HEK293 (cell line): ENCODE results near the gene SLC33A1.

Experiments
- GLIS1 ChIP-seq: fragments of 450-650 bp; formaldehyde crosslinking; IDR thresholded peaks from 2 replicates; pipeline ENCODE4 v1.5.1; 2016; ENCODE audit warnings: missing biosample characterization, missing genetic modification characterization
- KLF7 ChIP-seq: fragments of 450-650 bp; formaldehyde crosslinking; IDR thresholded peaks from 2 replicates; pipeline ENCODE4 v1.5.1; 2016; ENCODE audit warnings: missing biosample characterization, missing genetic modification characterization, borderline replicate concordance
- MYNN ChIP-seq: fragments of 450-650 bp; formaldehyde crosslinking; IDR thresholded peaks from 2 replicates; pipeline ENCODE4 v1.5.1; 2016; ENCODE audit warnings: missing biosample characterization, missing genetic modification characterization, borderline replicate concordance
- SCRT1 ChIP-seq: fragments of 450-650 bp; formaldehyde crosslinking; IDR thresholded peaks from 2 replicates; pipeline ENCODE4 v1.5.1; 2016; ENCODE audit warnings: missing biosample characterization, missing genetic modification characterization, borderline replicate concordance
- WT1 ChIP-seq: fragments of 450-650 bp; formaldehyde crosslinking; IDR thresholded peaks from 2 replicates; pipeline ENCODE4 v1.5.1; 2016; ENCODE audit warnings: missing biosample characterization, missing genetic modification characterization
- ZBTB11 ChIP-seq: fragments of 450-650 bp; formaldehyde crosslinking; conservative IDR thresholded peaks from 2 replicates; pipeline ENCODE4 v1.5.1; 2016; ENCODE audit warnings: low read depth, missing biosample characterization, missing genetic modification characterization
- ZBTB48 ChIP-seq: fragments of 450-650 bp; formaldehyde crosslinking; IDR thresholded peaks from 2 replicates; pipeline ENCODE4 v1.5.1; 2016; ENCODE audit warnings: missing biosample characterization, missing genetic modification characterization
- ZBTB8A ChIP-seq: fragments of 450-650 bp; formaldehyde crosslinking; IDR thresholded peaks from 2 replicates; pipeline ENCODE4 v1.5.1; 2016; ENCODE audit warnings: missing biosample characterization, missing genetic modification characterization
- ZFP3 ChIP-seq: fragments of 450-650 bp; formaldehyde crosslinking; IDR thresholded peaks from 2 replicates; pipeline ENCODE4 v1.5.1; 2016; ENCODE audit warnings: low read depth, missing biosample characterization, missing genetic modification characterization
- ZNF223 ChIP-seq: fragments of 450-650 bp; formaldehyde crosslinking; IDR thresholded peaks from 2 replicates; pipeline ENCODE4 v1.5.1; 2016; ENCODE audit warnings: missing biosample characterization, missing genetic modification characterization
- ZNF335 ChIP-seq: fragments of 450-650 bp; formaldehyde crosslinking; conservative IDR thresholded peaks from 2 replicates; pipeline ENCODE4 v1.5.1; 2016; ENCODE audit warnings: missing biosample characterization, missing genetic modification characterization
- ZNF350 ChIP-seq: fragments of 450-650 bp; formaldehyde crosslinking; IDR thresholded peaks from 2 replicates; pipeline ENCODE4 v1.5.0; 2017; ENCODE audit warnings: missing biosample characterization, mild to moderate bottlenecking, missing genetic modification characterization
- ZNF416 ChIP-seq: fragments of 450-650 bp; formaldehyde crosslinking; IDR thresholded peaks from 2 replicates; pipeline ENCODE4 v1.5.1; 2016; ENCODE audit warnings: missing biosample characterization, missing genetic modification characterization
- ZNF488 ChIP-seq: fragments of 450-650 bp; formaldehyde crosslinking; IDR thresholded peaks from 2 replicates; pipeline ENCODE4 v1.5.1; 2016; ENCODE audit warnings: missing biosample characterization, missing genetic modification characterization
- ZNF654 ChIP-seq: fragments of 450-650 bp; formaldehyde crosslinking; IDR thresholded peaks from 2 replicates; pipeline ENCODE4 v1.5.1; 2016; ENCODE audit warnings: low read depth, missing biosample characterization, missing genetic modification characterization
- ZNF692 ChIP-seq: fragments of 450-650 bp; formaldehyde crosslinking; IDR thresholded peaks from 2 replicates; pipeline ENCODE4 v1.5.1; 2016; ENCODE audit warnings: missing biosample characterization, missing genetic modification characterization
- ZNF76 ChIP-seq: fragments of 450-650 bp; formaldehyde crosslinking; IDR thresholded peaks from 2 replicates; pipeline ENCODE4; 2016; ENCODE audit warnings: low read depth, missing biosample characterization, missing genetic modification characterization, borderline replicate concordance
- ZNF792 ChIP-seq: fragments of 450-650 bp; formaldehyde crosslinking; IDR thresholded peaks from 2 replicates; pipeline ENCODE4 v1.5.1; 2016; ENCODE audit warnings: missing biosample characterization, missing genetic modification characterization
- ZSCAN16 ChIP-seq: fragments of 450-650 bp; formaldehyde crosslinking; IDR thresholded peaks from 2 replicates; pipeline ENCODE4 v1.5.1; 2016; ENCODE audit warnings: missing biosample characterization, missing genetic modification characterization
- TF ChIP-seq, protein P1 (sequence below): fragments of 450-650 bp; formaldehyde crosslinking; IDR thresholded peaks from 2 replicates; pipeline ENCODE4 v1.5.1; 2017; ENCODE audit warnings: missing biosample characterization, mild to moderate bottlenecking, missing genetic modification characterization, moderate library complexity
- TF ChIP-seq, protein P2 (sequence below): fragments of 450-650 bp; formaldehyde crosslinking; IDR thresholded peaks from 2 replicates; pipeline ENCODE4 v1.5.1; 2016; ENCODE audit warnings: missing biosample characterization, missing genetic modification characterization
- TF ChIP-seq, protein P3 (sequence below): fragments of 450-650 bp; formaldehyde crosslinking; IDR thresholded peaks from 2 replicates; pipeline ENCODE4 v1.5.1; 2016; ENCODE audit warnings: missing biosample characterization, missing genetic modification characterization
- TF ChIP-seq, protein P4 (sequence below): fragments of 450-650 bp; formaldehyde crosslinking; IDR thresholded peaks from 2 replicates; pipeline ENCODE4 v1.5.1; 2016; ENCODE audit warnings: missing biosample characterization, missing genetic modification characterization

The SLC33A1 gene

GRCh38 chr3:155805802-155806618, 48.2 kb downstream of the SLC33A1 start, which contains the start of gene C3orf33 (continued):
- TF ChIP-seq WT1, result no peak
- TF ChIP-seq ZNF488 (tag by site-specific recombination), result no peak
- TF ChIP-seq, protein P1, sequence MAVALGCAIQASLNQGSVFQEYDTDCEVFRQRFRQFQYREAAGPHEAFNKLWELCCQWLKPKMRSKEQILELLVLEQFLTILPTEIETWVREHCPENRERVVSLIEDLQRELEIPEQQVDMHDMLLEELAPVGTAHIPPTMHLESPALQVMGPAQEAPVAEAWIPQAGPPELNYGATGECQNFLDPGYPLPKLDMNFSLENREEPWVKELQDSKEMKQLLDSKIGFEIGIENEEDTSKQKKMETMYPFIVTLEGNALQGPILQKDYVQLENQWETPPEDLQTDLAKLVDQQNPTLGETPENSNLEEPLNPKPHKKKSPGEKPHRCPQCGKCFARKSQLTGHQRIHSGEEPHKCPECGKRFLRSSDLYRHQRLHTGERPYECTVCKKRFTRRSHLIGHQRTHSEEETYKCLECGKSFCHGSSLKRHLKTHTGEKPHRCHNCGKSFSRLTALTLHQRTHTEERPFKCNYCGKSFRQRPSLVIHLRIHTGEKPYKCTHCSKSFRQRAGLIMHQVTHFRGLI (tag by site-specific recombination), result 0 out of 2 replicates have a peak, but pooled peaks have one; percentile 12
- 0 out of 2 replicates have a peak, but pooled peaks have one; percentile 33 for TF ChIP-seq ZBTB48 (tag by site-specific recombination)
- peak; percentile 39; the same call in 1 of the 2 replicates for TF ChIP-seq ZBTB8A (tag by site-specific recombination)
- TF ChIP-seq ZBTB11 (tag by site-specific recombination), result 0 out of 2 replicates have a peak, but pooled peaks have one; percentile 36
- no peak for TF ChIP-seq ZNF350 (tag by site-specific recombination)
- TF ChIP-seq ZNF416 (tag by site-specific recombination), result no peak
- TF ChIP-seq MYNN (tag by site-specific recombination), result no peak
- no peak for TF ChIP-seq SCRT1 (tag by site-specific recombination)
- TF ChIP-seq ZNF223 (tag by site-specific recombination), result no peak
- peak; percentile 63 for TF ChIP-seq ZNF335
- TF ChIP-seq ZNF792, result no peak
- peak; percentile 21; the same call in 1 of the 2 replicates for TF ChIP-seq ZNF654 (tag by site-specific recombination)
- TF ChIP-seq, protein P2, sequence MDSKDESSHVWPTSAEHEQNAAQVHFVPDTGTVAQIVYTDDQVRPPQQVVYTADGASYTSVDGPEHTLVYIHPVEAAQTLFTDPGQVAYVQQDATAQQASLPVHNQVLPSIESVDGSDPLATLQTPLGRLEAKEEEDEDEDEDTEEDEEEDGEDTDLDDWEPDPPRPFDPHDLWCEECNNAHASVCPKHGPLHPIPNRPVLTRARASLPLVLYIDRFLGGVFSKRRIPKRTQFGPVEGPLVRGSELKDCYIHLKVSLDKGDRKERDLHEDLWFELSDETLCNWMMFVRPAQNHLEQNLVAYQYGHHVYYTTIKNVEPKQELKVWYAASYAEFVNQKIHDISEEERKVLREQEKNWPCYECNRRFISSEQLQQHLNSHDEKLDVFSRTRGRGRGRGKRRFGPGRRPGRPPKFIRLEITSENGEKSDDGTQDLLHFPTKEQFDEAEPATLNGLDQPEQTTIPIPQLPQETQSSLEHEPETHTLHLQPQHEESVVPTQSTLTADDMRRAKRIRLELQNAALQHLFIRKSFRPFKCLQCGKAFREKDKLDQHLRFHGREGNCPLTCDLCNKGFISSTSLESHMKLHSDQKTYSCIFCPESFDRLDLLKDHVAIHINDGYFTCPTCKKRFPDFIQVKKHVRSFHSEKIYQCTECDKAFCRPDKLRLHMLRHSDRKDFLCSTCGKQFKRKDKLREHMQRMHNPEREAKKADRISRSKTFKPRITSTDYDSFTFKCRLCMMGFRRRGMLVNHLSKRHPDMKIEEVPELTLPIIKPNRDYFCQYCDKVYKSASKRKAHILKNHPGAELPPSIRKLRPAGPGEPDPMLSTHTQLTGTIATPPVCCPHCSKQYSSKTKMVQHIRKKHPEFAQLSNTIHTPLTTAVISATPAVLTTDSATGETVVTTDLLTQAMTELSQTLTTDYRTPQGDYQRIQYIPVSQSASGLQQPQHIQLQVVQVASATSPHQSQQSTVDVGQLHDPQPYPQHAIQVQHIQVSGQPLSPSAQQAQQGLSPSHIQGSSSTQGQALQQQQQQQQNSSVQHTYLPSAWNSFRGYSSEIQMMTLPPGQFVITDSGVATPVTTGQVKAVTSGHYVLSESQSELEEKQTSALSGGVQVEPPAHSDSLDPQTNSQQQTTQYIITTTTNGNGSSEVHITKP (tag by site-specific recombination), result peak; percentile 50; the same call in 1 of the 2 replicates
- peak; percentile 92 for TF ChIP-seq ZNF692 (tag by site-specific recombination)
- TF ChIP-seq, protein P3, sequence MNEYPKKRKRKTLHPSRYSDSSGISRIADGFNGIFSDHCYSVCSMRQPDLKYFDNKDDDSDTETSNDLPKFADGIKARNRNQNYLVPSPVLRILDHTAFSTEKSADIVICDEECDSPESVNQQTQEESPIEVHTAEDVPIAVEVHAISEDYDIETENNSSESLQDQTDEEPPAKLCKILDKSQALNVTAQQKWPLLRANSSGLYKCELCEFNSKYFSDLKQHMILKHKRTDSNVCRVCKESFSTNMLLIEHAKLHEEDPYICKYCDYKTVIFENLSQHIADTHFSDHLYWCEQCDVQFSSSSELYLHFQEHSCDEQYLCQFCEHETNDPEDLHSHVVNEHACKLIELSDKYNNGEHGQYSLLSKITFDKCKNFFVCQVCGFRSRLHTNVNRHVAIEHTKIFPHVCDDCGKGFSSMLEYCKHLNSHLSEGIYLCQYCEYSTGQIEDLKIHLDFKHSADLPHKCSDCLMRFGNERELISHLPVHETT (tag by site-specific recombination), result no peak
- TF ChIP-seq, protein P4, sequence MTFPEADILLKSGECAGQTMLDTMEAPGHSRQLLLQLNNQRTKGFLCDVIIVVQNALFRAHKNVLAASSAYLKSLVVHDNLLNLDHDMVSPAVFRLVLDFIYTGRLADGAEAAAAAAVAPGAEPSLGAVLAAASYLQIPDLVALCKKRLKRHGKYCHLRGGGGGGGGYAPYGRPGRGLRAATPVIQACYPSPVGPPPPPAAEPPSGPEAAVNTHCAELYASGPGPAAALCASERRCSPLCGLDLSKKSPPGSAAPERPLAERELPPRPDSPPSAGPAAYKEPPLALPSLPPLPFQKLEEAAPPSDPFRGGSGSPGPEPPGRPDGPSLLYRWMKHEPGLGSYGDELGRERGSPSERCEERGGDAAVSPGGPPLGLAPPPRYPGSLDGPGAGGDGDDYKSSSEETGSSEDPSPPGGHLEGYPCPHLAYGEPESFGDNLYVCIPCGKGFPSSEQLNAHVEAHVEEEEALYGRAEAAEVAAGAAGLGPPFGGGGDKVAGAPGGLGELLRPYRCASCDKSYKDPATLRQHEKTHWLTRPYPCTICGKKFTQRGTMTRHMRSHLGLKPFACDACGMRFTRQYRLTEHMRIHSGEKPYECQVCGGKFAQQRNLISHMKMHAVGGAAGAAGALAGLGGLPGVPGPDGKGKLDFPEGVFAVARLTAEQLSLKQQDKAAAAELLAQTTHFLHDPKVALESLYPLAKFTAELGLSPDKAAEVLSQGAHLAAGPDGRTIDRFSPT (tag by site-specific recombination), result peak; percentile 43; the same call in 1 of the 2 replicates
- TF ChIP-seq KLF7 (tag by site-specific recombination), result no peak
- peak; percentile 60 for TF ChIP-seq GLIS1
- TF ChIP-seq ZFP3 (tag by site-specific recombination), result no peak
- TF ChIP-seq ZNF76 (tag by site-specific recombination), result 0 out of 2 replicates have a peak, but pooled peaks have one; percentile 18
- TF ChIP-seq ZSCAN16 (tag by site-specific recombination), result no peak
